Upper lobe of left lung (tissue), 6 donors: ENCODE data around the gene MITF. TPM values are rescaled to one million over a fixed set of nuclear protein-coding genes. Genes with fewer than 3 reads are reported as not detected.

Source experiments
- ATAC-seq, 2 donors: fragments of 200-7000 bp; cut with Tn5 transposase; one replicate each; pipeline ENCODE4 v1.9.1; 2022; ENCODE audit warnings: mild to moderate bottlenecking in 2 of 2, moderate library complexity in 2 of 2; ENCODE audit not compliant: low FRiP score in 2 of 2
- DNase-seq, 2 donors: peaks; one replicate each; pipeline ENCODE4 v3.0.0-alpha.2; 2019 to 2020
- H3K27ac ChIP-seq, 4 donors: fragments of 200-600 bp; sonication (generic); one replicate each; pipeline ENCODE4 v1.5.1; 2016 to 2019
- H3K27me3 ChIP-seq, 4 donors: fragments of 200-600 bp; sonication (generic); one replicate each; pipeline ENCODE4 v1.5.1; 2017 to 2019
- H3K36me3 ChIP-seq, 4 donors: fragments of 200-600 bp; sonication (generic); one replicate each; pipeline ENCODE4 v1.5.1; 2016 to 2019
- H3K4me1 ChIP-seq, 4 donors: fragments of 200-600 bp; sonication (generic); one replicate each; pipeline ENCODE4 v1.5.1; 2018 to 2019
- H3K4me3 ChIP-seq, 4 donors: fragments of 200-600 bp; sonication (generic); one replicate each; pipeline ENCODE4 v1.5.1; 2017 to 2019; ENCODE audit warnings: mild to moderate bottlenecking in 2 of 4, moderate library complexity in 1 of 4
- H3K9me3 ChIP-seq, 4 donors: fragments of 200-600 bp; sonication (generic); one replicate each; pipeline ENCODE4 v1.5.1; 2018 to 2019
- EP300 ChIP-seq, 4 donors: sonication (generic); formaldehyde crosslinking; IDR thresholded peaks; one replicate each; pipeline ENCODE4 v1.5.1; 2017; ENCODE audit warnings: antibody characterized with exemption in 4 of 4, control low read depth in 2 of 4
- POLR2A ChIP-seq, 4 donors: fragments of 450-650 bp; IDR thresholded peaks; one replicate each; pipeline ENCODE4 v1.5.1; 2016 to 2017; ENCODE audit warnings: antibody characterized with exemption in 4 of 4, mild to moderate bottlenecking in 2 of 4
- POLR2AphosphoS5 ChIP-seq, 2 donors: sonication (generic); formaldehyde crosslinking; IDR thresholded peaks; one replicate each; pipeline ENCODE4 v1.5.1; 2017; ENCODE audit warnings: antibody characterized with exemption in 2 of 2
- WGBS, 2 donors: methylation state at CpG; one replicate each; pipeline ENCODE4 v1.1.5; 2017 to 2018; 5-methylcytosine and 5-hydroxymethylcytosine counted together
- total RNA-seq, 6 donors: library from RNA; depleted of rRNA in 4 of 6; stranded (reverse); fragments of >200 nt in 4 of 6; gene quantifications; one replicate each; pipeline versions ENCODE4 v1.1.0 to v1.2.1, GENCODE V29; 2016 to 2021
- TF ChIP-seq, protein P1 (sequence below), 6 experiments: fragments of 450-650 bp in 4 of 6; fragments of 200-600 bp in 2 of 6; sonication (generic) in 2 of 6; IDR thresholded peaks; one replicate each; pipeline ENCODE4 v1.5.1; 2016 to 2019; ENCODE audit warnings: antibody characterized with exemption in 6 of 6
- donor health status: DM: no; HTN: no; CAD: no; lungs with moderate emphysema.
- donor health status: DM: no; HTN: yes; CAD: no; lungs with severe emphysema.

The MITF gene
- total RNA-seq, 6 donors from 2014 or later: 21.9 to 37.2 (median 29.5) TPM

DNA sequence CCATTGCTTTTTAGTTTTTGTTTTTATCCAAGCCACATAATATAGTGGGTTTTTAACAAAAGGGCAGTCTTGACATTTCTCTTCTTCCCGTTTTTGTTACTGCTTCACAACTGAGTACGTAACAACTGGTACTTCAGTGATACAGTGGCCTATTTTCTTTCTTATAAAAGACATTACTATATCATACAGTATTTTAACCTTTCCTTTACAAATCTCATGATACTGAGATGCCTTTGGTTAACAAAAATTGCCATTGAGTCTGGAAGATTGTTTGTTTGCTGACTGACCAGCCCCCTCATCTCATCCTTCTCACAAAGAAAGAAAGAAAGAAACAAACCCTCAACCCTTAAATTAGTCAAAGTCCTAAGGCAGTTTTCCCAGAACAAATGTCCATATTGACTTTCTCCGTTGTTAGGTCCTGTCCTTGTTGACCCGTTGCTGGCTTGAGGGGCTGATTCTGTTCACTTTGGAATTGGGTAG lies 183.3 kb downstream of the MITF start:
- H3K27me3 ChIP-seq: no peaks in the 10 kb centered on the region
- no peaks in the 10 kb centered on the region for H3K36me3 ChIP-seq
- 86 to 90% methylated on average over 4 of the region's 4 CpGs for WGBS, 2 donors
- TF ChIP-seq POLR2AphosphoS5 (IDR thresholded peaks at IDR 0.05) (no peak), POLR2A (IDR thresholded peaks at IDR 0.05) (no peak), EP300 (IDR thresholded peaks at IDR 0.05) (no peak)
- TF ChIP-seq, protein P1, sequence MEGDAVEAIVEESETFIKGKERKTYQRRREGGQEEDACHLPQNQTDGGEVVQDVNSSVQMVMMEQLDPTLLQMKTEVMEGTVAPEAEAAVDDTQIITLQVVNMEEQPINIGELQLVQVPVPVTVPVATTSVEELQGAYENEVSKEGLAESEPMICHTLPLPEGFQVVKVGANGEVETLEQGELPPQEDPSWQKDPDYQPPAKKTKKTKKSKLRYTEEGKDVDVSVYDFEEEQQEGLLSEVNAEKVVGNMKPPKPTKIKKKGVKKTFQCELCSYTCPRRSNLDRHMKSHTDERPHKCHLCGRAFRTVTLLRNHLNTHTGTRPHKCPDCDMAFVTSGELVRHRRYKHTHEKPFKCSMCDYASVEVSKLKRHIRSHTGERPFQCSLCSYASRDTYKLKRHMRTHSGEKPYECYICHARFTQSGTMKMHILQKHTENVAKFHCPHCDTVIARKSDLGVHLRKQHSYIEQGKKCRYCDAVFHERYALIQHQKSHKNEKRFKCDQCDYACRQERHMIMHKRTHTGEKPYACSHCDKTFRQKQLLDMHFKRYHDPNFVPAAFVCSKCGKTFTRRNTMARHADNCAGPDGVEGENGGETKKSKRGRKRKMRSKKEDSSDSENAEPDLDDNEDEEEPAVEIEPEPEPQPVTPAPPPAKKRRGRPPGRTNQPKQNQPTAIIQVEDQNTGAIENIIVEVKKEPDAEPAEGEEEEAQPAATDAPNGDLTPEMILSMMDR (IDR thresholded peaks at IDR 0.05): no peak
- H3K27ac ChIP-seq: no peak overlapping the region
- DNase-seq: no peak
- no peaks in the 10 kb centered on the region for H3K4me1 ChIP-seq
- ATAC-seq: no peak
- no peak overlapping the region for H3K4me3 ChIP-seq
- H3K9me3 ChIP-seq: no peaks in the 10 kb centered on the region

DNA sequence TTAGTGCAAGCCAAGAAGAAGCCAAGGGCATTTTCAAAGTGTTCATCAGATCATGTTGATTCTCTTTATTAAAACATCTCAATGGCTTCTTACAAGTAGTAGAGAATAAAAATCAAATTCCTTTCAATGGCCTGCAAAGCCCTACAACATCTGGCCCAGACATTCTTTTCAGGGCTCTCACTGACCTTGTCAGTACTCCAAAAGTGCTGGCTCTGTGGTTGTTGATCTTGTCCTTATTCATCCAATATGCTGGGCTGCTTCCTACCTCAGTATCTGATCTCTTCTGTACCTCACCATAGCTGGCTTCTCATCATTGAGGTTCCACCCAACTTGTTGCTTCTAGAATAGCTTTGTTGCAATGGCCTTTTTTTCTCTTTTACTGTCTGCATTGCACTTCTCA lies 186.2 kb downstream of the MITF start:
- no peak for ATAC-seq
- Histone ChIP-seq H3K4me1 (no peaks in the 10 kb centered on the region), H3K27me3 (no peaks in the 10 kb centered on the region), H3K9me3 (no peaks in the 10 kb centered on the region), H3K4me3 (no peak overlapping the region), H3K27ac (no peak overlapping the region), H3K36me3 (no peaks in the 10 kb centered on the region)
- no peak for DNase-seq
- TF ChIP-seq, protein P1 (IDR thresholded peaks at IDR 0.05): no peak
- TF ChIP-seq POLR2AphosphoS5 (IDR thresholded peaks at IDR 0.05) (no peak), POLR2A (IDR thresholded peaks at IDR 0.05) (no peak), EP300 (IDR thresholded peaks at IDR 0.05) (no peak)

DNA sequence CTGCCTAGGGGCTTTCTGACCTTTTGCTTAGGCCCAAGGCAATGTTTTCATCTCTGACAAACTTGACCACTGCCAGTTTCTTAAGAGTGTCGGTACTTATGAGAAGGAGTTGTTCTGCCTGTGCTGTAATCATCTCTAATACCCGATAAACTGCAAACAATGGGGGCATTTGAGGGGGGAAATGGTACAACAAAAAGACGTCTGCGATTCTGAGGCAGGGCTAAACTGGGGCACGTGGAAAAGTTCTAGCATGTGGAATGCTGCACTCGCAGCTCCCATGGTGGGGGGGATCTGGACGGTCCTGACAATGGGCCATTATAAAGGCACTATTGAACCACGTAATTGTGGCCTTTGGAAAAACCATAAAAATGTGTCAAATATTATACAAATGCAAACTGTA lies 187.1 kb downstream of the MITF start:
- TF ChIP-seq, protein P1 (IDR thresholded peaks at IDR 0.05): no peak
- TF ChIP-seq POLR2AphosphoS5 (IDR thresholded peaks at IDR 0.05): no peak
- TF ChIP-seq POLR2A (IDR thresholded peaks at IDR 0.05): no peak
- no peak for TF ChIP-seq EP300 (IDR thresholded peaks at IDR 0.05)
- H3K36me3 ChIP-seq: no peaks in the 10 kb centered on the region
- H3K4me1 ChIP-seq: no peaks in the 10 kb centered on the region
- ATAC-seq: no peak
- H3K4me3 ChIP-seq: no peak overlapping the region
- H3K27me3 ChIP-seq: no peaks in the 10 kb centered on the region
- WGBS, 2 donors: 79 to 92% methylated on average over 8 of the region's 8 CpGs
- no peak for DNase-seq
- H3K9me3 ChIP-seq: no peaks in the 10 kb centered on the region
- H3K27ac ChIP-seq: no peak overlapping the region

DNA sequence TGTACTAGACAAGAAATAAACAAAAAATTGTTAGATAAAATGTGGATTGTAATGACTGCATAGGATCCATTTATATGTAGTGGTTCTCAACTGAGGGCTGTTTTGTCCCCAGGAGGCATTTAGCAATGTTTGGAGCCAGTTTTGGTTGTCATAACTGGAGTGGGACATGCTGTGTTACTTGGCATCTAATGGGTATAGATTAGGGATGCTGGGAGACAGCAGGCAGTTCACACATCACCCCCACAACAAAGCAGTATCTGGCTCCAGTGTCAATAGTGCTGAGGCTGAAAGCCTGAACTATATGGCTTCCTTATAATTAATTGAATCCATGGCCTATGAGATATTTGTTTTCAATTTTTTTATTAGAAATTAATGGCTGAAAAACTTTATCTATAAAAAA lies 188.3 kb downstream of the MITF start:
- Histone ChIP-seq H3K27me3 (no peaks in the 10 kb centered on the region), H3K4me3 (no peak overlapping the region), H3K4me1 (no peaks in the 10 kb centered on the region), H3K27ac (no peak overlapping the region), H3K36me3 (no peaks in the 10 kb centered on the region), H3K9me3 (no peaks in the 10 kb centered on the region)
- DNase-seq (no peak), ATAC-seq (no peak)
- TF ChIP-seq, protein P1 (IDR thresholded peaks at IDR 0.05): no peak
- TF ChIP-seq POLR2AphosphoS5 (IDR thresholded peaks at IDR 0.05) (no peak), POLR2A (IDR thresholded peaks at IDR 0.05) (no peak), EP300 (IDR thresholded peaks at IDR 0.05) (no peak)

DNA sequence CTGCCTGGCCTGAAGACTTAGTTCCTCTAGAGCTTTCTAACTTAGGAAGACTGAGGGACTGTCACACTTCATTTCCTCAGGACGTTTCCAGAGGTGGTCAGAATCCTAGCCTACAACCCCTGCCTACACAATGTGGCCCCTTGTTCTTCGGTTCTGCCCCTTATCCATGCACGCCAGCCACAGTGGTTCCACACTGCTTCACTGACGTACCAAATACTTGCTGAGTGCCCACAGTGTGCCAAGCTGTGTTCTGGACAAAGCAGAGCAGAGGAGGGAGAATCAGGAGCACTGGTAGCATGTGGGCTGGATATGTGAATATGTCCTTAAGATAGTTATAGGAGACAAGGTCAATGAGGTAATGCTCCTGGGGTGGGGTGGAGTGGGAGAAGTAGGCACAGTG lies 189.8 kb downstream of the MITF start:
- no peak for DNase-seq
- Histone ChIP-seq H3K4me1 (no peaks in the 10 kb centered on the region), H3K4me3 (no peak overlapping the region), H3K27me3 (no peaks in the 10 kb centered on the region), H3K27ac (no peak overlapping the region), H3K9me3 (no peaks in the 10 kb centered on the region), H3K36me3 (no peaks in the 10 kb centered on the region)
- ATAC-seq: no peak
- 82 to 86% methylated on average over 4 of the region's 4 CpGs for WGBS, 2 donors
- TF ChIP-seq EP300 (IDR thresholded peaks at IDR 0.05) (no peak), POLR2A (IDR thresholded peaks at IDR 0.05) (no peak), POLR2AphosphoS5 (IDR thresholded peaks at IDR 0.05) (no peak)
- TF ChIP-seq, protein P1 (IDR thresholded peaks at IDR 0.05): no peak
